Activated CD8-positive, alpha-beta memory T cell treated with anti-CD3 and anti-CD28 coated beads for 24 hours (primary cell): ENCODE measurements around the gene ZFYVE28.
"Not testable (repeated sequence)": the region's sequence is repeated elsewhere in the genome, so short reads cannot be mapped to it uniquely, and the experiment has no call there.

ENCODE experiments used
- DNase-seq: peaks from one replicate; pipeline ENCODE4 v3.0.0-alpha.2; 2020

The ZFYVE28 gene

GRCh38 chr4:2283199-2283711, 135.2 kb downstream of the ZFYVE28 start:
- DNase-seq, result no peak

GRCh38 chr4:2281575-2282343, 136.7 kb downstream of the ZFYVE28 start:
- peak; percentile 84 for DNase-seq

GRCh38 chr4:2280531-2281300, 137.7 kb downstream of the ZFYVE28 start:
- no peak for DNase-seq

- no peak for DNase-seq
Observed at GRCh38 chr4:2277956-2278355, 140.5 kb downstream of the ZFYVE28 start.

- DNase-seq, result no peak
Observed at GRCh38 chr4:2276581-2277325, 141.7 kb downstream of the ZFYVE28 start.

GRCh38 chr4:2275546-2276251, 142.7 kb downstream of the ZFYVE28 start:
- no peak for DNase-seq

- not testable (repeated sequence) for DNase-seq
Observed at GRCh38 chr4:2275044-2275397, 143.4 kb downstream of the ZFYVE28 start.

GRCh38 chr4:2274320-2275043, 144.0 kb downstream of the ZFYVE28 start:
- no peak for DNase-seq

- DNase-seq, result no peak
Observed at GRCh38 chr4:2273657-2274319, 144.7 kb downstream of the ZFYVE28 start.

- no peak for DNase-seq
Observed at GRCh38 chr4:2273221-2273620, 145.2 kb downstream of the ZFYVE28 start.

- no peak for DNase-seq
Observed at GRCh38 chr4:2272828-2273120, 145.7 kb downstream of the ZFYVE28 start.

GRCh38 chr4:2272026-2272827, 146.2 kb downstream of the ZFYVE28 start:
- no peak for DNase-seq

GRCh38 chr4:2271279-2272025, 147.0 kb downstream of the ZFYVE28 start:
- DNase-seq, result no peak

GRCh38 chr4:2270341-2271165, 147.9 kb downstream of the ZFYVE28 start:
- no peak for DNase-seq

- no peak for DNase-seq
Observed at GRCh38 chr4:2269618-2270163, 148.8 kb downstream of the ZFYVE28 start.

- no peak for DNase-seq
Observed at GRCh38 chr4:2269206-2269531, 149.3 kb downstream of the ZFYVE28 start.

GRCh38 chr4:2268357-2269205, 149.9 kb downstream of the ZFYVE28 start:
- no peak for DNase-seq

GRCh38 chr4:2267841-2268240, 150.6 kb downstream of the ZFYVE28 start:
- no peak for DNase-seq
